GM18511 (cell line): ENCODE results near the gene DPP6.

Experiments used
- ATAC-seq: cut with Tn5 transposase; IDR thresholded peaks from one replicate; pipeline ENCODE4 v1.9.1; 2021; ENCODE audit warnings: mild to moderate bottlenecking, moderate library complexity; ENCODE audit not compliant: unreplicated experiment

DPP6 gene

DNA sequence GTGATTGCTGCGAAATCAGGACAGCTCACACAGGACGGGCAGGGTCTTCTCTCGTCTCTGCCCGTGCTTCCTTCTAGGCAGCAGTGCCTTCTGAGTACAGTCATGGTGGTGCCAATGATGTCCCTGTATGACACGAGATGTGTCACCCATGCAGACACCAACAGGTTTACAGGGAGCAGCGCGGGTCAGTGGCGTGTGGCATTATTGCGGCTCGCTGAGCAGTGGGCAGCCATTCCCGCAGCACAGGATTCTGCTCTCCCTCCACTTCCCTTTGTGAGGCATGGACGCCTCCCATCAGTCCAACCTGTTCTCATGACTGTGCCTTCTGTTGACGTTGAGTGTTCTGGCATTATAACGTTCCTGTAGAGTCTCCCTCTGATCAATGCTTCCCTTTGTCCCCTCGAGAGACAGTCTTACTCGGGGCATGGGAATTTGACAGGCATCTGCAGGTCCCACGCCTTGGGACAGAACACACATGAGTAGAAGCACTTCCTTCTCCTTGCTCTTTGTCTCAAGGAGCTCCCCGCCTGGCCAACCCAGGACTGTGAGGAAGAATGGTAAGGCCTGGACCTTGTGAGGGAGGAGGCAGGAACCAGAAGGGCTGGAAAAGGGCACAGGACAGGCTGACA, 731.2 kb downstream of the DPP6 start:
- no peak for ATAC-seq

DNA sequence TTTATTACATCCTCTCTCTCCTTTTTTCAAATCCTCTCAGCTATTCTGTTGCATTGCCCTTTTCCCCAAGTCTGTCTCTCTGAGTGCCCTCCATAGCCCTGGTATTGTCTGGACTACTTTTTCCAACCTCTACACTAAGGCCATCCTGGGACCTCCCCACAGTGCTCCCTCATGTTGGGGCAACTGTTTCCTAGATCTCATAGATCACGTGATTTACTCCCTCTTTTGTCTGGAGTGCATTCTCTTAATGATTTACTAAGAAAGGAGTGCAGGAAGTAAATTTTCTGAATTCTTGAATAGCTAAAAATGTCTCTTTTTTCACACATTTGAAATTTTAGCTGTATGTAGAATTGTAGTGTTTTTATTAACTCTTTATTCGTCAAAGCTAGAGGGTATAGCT, 733.7 kb downstream of the DPP6 start:
- ATAC-seq: no peak

DNA sequence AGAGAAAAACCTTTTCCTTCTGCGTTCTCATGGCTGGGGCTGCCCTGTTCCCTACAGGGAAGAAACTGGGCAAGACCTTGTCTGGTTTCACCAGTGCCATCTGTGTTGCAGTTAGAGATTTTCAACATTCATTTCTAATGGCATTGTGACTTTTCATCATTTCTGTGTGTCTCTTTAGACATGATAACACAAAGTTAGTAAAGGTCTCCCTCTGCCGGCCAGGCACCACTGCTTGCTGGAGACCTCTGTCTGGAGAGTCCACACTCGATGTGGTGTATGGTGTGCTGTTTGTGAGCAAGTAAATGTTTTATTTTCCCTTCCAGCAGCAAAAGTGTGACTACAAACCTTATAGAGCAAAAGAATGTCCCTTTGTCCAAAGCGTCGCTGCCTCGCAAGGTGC, 737.2 kb downstream of the DPP6 start:
- ATAC-seq: no peak

DNA sequence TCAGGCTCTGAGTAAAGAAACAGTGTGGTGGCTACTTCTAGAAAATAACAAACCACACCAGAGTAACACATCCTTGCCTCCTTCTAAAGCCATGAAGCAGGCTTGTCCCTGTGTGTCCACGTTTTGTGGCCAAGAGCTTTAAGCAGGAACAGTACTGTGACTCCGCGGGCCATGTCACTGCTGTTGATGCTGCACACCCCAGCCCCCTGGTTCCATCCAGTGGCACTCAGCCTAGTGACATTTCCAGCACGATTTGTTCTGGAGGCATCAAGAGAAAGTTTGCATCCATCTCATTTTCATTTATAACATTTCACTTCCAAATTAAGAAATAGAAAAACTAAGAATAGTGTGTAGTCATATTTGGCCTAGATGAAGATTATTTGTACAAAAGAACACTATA, 739.4 kb downstream of the DPP6 start:
- no peak for ATAC-seq

DNA sequence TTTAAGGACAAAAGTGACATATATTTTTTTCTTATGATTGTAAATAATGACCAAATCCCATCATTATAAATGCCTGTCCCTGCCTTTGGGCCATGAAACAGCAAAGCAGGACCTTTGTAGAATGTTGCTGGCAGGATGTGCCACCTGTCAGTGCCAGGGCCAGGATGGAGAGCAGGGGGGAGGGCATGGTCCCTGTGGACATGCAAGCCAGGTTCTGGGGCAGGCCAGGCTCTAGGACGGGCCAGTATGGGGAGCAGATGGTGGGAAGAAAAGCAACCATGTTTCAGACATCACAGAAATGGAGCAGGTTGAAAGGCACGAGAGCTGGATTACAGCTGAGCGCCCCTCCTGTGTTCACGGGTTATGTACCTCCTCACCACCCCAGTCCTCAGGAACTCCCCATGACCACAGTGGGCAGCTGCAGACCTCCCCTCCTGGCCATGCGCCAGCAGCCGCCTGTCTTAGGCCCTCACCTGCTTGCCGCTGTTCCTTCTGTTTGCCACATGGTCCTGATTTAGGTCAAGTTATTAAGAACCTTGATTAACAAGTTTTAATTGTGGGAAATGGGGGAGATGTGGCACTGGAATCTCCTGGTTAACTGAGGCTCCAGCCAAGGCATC, 740.3 kb downstream of the DPP6 start:
- no peak for ATAC-seq

DNA sequence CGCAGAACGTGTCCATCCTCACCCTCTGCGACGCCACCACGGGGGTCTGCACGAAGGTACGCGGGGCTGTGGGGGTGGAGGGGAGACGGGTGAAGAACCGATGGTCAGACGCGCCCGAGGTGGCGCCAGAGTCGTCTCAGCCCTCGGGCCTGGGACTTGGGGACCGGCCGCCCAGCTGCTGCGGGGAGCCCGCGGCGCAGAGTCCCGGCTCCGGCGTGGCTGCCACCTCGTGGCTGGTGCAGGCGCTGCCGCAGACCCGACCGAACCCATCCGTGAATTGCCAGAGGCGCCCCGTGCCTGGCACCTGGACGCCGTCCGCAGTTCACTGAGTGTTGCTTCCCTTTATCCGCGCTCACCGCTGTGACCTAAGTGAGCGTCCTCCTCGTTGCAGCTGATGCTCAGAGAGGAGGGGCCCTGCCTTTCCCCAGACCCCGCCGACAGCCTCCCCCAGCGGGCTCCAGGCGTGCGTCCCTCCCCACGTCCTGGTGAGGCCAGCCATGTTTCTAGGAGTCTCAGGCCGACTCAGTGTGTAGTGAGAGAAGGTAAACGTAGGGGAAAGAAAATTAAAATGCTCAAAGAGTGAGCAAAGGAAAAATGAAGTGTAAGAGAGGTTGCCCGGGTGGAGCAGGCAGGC, 742.1 kb downstream of the DPP6 start:
- ATAC-seq: peak; percentile 78

DNA sequence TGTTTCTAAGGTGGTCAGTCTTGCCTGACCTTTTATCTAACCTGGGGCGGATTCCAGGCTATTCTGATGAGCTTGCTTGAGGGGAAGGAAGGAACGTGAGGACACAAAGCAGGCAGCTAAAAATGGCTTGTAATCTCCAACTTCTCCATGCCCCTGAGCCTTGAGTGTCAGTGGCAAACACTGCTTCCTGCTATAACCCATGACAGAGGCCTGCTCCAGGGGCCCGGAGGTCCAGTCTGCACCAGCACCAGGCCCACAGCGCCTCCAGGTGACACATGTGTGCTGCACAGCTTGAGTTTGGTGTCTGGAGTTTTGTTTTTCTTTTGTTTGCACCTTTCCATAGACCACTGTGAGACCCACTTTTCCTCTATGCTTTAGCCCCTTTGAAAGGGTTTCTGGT, 742.8 kb downstream of the DPP6 start:
- ATAC-seq: no peak

DNA sequence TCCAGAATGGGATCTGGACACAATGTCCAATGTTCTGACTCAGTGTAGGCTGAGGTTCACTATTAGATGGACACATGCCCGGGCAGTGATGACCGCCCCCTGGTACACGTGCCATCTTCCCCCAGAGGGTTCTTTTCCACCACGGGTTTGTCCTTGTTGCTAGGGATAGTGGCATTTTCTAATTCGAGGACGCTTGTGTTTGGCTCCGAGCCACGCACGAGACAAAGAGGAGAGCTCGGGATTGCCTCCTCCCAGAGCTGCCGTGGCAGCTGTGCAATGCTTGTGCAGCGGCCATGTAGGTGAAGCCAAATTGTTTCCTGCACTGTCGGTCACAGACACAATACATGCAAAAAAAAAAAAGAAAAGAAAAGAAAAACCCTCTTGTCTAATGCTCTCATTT, 743.2 kb downstream of the DPP6 start:
- no peak for ATAC-seq

DNA sequence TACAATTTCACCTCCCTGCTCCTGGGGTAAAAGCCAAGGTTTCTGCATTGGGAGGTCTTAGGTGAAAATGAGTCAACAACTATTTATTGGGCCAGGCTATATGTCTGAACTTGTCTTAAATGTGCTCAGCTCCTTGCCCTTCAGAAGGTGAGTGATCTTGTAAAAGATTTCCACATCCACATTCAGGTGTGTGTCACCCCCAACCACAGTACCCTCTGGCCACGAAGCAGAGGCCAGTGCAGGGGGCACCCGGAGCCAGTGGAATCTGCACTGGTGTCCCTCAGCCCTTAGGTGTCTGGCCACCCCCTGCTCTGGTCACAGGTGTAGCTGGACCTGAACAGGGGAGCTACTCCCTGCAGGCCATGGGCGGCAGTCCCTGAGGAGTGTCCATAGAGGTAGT, 752.3 kb downstream of the DPP6 start:
- no peak for ATAC-seq

DNA sequence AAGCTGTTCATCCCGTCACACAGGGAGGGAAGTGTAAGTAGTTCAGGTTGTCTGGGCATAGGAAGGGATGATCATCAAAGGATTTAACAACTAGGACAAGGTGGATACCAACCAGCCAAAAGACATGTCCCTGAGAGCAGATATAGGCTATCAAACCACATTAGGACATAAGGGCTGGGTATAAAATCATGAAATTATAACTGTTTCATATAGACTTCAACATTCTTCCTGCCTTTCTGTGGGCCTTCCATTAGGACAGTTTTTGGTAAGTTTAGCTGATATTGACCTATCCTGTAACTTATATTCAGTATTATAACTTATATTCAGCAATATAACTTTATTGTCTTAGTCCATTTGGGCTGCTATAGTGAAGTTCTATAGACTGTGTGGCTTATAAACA, 759.8 kb downstream of the DPP6 start:
- ATAC-seq: no peak

DNA sequence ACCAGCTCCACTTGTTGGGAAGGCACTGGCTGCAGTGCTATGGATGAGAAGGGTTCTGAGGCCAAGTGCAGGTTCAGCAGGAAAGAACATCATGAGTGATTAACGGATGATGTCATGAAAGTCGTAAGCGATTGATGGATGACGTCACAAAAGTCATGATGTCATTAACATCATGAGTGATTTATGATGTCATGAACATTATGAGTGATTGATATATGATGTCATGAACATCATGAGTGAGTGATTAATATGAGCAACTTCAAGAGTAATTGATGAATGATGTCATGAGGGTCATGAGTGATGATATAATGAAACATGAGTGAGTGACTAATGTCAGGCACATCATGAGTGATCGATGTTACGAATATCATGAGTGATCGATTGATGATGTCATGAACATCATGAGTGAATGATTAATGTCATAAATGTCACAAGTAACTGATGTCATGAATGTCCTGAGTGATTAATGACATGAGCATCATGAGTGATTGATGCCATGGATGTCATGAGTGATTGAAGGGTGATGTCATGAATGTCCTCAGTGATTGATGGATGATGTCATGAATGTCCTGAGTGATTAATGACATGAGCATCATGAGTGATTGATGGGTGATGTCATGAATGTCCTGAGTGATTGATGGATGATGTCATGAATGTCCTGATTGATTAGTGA, 765.2 kb downstream of the DPP6 start:
- ATAC-seq: no peak

DNA sequence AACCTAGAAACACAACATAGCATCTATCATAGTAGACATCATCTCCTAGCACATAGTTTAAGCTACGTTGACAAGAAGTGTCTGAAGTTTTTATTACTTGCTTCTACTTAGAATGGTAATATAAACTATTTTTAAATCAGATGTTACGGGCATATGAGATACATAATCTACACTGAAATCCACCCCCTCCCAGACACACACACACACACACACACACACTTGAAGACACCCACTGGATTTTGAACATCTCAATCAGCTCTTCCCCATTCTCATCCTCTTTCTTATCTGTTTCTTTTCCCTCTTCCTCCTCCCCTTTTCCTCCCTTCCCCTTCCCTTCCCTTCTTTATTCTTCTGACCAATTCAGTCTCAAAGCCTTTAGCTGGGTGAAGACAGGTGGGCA, 774.8 kb downstream of the DPP6 start:
- ATAC-seq: no peak

DNA sequence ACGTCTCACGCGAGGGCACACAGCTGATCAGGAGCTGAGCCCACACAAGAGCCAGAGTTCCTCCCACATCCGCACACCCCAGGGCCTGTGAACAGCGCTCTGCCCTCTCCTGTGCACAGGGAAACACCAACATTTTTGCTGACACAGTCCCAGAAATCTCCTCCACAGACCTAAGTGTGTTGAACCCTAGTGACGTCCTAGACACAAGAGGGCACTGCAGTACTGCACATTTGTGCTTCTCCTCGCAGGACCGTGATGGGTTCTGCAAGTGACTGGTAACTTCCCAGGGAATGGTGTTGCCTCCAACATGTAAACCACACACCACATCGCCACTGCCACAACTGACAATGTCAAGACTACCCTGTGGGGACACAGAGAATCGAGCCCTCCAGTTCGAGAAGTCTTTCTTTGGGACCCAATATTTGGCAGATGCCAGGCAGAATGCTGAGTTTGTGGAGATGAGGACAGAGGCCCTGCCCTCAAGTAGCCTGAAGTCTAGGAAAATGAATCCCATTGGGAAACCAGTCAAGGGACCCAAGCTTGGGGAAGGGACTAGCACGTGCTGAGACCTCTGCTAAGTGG, 780.5 kb downstream of the DPP6 start:
- ATAC-seq: peak; percentile 52

DNA sequence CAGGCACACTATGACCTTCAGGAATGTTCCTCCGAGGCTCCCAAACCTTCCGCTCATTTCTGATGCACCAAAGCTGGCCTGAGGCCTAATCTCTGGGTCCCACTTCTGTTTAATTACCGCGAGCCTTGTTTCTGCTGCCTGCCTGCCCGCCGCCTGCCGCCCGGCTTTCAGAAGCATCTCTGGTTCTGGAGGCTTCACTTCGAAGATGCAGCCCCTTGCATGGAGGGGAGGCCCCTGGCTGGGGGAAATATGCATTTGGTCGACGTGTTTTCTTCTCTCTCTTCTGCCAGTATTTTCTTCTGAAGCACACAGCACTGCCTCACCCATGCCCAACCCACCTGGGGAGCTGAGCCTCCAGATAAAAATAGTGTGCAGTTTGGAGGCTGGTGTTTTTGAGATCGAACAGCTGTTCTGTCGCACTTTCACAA, 783.8 kb downstream of the DPP6 start:
- no peak for ATAC-seq

DNA sequence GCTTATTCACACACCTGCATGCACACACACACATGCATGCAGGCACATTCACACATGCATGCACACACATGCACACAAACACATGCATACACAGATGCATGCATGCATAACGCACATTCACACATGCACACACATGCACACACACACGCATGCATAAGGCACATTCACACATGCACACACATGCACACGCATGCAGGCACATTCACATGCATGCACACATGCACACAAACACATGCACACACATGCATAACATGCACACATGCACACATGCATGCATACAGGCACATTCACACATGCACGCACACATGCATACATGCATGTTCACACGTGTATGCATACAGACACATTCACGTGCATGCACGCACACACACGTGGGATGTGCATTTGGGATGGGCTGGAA, 784.9 kb downstream of the DPP6 start:
- ATAC-seq: no peak

DNA sequence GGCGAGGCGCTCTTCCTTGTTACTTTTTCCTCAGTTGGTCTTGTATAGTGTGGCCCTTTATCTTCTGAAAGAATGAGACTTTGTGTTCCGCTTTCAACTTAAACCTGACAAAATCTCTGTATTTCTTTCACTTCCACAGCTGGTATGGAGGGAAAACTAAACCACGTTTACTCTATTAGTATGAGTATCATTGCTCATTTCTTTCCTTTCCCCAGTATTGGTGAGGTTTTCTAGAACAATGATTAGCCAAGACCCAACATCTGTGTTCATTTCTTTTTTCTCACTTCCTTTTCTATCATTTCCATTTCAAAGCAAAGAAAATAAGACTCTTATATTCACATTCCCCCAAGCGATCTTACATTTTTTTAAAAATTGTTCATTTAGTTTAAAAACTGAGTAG, 785.4 kb downstream of the DPP6 start:
- peak; percentile 95 for ATAC-seq

DNA sequence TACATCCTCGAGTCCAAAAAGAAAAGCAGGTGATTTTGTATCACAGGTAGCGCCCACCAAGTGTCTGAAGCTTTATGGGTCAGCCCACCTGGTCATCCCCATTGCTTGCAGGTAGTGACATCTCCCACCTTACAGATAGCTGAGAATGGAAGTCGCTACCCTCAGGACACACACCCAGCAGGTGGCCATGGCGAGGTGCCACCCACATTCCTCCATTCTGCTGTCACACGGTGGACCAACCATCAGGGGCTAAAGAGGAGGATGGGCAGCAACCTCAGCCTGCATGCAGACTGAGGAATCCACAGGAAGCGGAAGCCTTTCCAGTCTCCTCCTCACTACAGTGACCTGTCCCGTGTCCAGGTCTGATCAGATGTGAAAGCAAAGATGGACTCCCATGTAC, 787.9 kb downstream of the DPP6 start:
- no peak for ATAC-seq

DNA sequence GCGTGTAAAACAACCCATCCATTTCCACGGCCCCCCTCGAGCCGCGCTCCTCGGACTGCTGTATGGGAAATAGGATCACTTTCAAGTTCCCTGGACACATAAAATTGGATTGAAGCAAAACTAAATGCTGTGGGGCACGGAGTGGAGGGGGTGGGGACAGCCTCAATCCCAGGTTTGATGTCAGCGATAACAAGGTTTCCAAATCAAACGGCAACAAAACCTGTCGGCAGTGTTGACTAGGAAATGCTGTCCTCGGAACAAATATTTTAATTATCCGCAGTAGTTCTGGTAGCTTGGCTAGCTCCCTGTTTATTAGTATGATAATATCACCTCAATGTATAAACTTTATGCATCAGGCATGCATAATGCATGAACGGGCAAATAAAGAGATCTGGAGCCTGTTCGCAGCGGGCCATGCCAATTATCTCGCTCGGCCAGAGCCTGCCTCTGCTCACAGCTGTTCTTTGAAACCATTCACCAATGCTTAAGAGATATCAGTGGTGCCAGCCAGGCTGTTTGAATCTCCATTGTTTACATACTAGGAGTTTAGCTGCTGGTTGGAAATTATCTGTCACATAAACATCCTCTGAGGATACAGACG, 789.6 kb downstream of the DPP6 start:
- no peak for ATAC-seq

DNA sequence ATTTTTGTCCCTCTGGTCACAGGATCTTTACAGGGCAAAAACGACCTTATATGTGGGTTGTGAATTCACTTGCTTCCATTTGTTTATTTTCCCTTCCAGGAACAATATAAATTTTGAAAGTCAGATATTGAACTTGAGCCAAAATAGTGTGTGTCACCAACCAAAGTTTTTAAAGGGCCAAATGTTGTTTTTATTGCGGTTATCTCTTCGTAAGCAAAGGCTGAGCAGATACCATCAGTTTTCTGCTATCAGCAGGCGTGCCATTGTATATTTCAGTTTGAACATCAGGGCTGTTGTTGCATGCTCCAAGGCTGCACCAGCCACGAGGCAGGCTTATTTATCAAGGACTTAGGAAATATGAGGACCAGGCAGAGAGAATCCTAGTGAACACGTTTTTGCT, 790.4 kb downstream of the DPP6 start:
- no peak for ATAC-seq

DNA sequence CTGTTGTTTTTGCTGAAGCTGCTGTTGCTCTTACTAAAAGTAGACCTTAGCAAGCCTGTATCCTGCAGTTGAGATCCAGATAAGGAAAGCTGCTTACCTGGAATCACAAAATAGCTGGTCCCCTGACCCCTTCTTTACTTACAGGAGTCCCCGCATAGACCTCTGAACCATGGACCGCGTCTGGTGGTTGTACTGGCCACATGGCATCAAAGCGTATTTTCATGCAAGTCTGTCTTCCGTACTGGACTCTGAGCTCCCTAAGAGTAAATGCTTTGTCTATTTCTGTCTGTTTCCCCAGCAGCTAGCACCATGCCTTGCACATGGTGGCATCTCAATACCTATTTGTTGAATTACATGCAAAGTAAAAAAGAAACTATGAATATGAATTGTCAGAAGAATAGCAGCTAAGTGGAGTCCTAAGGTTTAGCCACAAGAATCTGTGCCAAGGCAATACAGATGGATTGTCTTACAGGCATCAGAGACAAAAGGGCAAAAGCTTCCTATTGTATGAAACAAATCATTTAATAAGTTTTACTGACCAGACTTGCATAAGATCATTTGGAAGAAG, 791.6 kb downstream of the DPP6 start:
- ATAC-seq: no peak

DNA sequence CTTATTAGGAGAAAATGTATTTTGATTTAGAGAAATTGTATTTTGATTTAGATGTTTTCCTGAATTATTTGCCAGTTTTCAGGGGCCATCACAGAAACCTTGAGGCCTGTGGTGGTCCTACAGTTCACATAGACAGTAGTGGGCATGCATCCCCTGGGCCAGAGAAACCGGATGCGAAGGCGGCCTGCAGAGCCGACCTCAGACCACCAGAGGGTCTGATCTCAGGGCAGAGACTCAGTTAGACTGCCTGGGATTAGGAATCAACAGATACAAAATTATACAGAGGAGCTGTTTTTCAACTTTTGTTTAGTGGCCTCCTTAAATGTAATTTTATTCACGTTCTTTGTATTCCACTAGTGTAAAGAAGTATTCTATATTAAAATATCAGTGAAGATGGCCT, 792.3 kb downstream of the DPP6 start:
- ATAC-seq: no peak
